ENCODE data around the gene GSTM2.
"Not testable (repeated sequence)": the region's sequence is repeated elsewhere in the genome, so short reads cannot be mapped to it uniquely, and the experiment has no call there.

Gene GSTM2

GRCh38 chr1:109650609-109651008 lies 17.2 kb upstream of the GSTM2 start:
- DNase-seq = no peak

DNA sequence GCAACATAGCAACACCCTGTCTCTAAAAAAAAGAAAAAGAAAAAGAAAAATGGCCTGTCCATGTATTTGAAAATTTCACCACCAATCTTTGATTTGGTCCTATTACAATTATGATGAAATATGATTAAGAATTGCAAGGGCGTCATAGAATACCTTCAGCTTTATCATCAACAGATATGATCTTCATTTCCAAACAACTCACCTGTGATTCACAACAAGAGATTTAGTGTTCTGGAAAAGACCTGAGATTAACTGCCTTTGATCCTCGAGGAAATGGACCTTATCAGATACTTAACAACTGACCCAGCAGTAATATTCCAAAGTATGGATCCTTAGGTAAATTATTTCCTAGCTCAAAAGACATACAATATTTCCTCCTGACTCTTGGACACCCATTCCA lies 15.5 kb upstream of the GSTM2 start:
- no peak for DNase-seq

GRCh38 chr1:109653306-109653705 lies 14.6 kb upstream of the GSTM2 start:
- no peak for DNase-seq

DNA sequence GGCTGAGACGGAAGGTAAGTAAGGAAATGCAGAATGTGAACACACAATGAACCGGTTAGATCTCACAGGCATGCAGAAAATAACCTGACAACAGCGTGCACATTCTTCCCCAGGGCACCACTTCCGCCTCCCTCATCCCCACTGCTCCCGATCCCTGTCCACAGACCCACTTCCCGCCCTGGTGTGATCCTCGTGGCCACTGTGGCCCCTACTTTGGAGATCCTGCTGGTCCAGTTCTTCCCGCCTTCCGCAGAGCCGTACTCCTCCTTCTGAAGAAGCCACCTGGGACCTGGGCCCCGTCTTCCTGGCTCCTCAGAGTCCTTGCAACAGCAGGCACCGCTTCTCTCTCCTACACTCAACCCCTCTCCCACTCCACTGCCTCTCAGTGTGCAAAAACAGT lies 13.3 kb upstream of the GSTM2 start:
- no peak for DNase-seq

DNA sequence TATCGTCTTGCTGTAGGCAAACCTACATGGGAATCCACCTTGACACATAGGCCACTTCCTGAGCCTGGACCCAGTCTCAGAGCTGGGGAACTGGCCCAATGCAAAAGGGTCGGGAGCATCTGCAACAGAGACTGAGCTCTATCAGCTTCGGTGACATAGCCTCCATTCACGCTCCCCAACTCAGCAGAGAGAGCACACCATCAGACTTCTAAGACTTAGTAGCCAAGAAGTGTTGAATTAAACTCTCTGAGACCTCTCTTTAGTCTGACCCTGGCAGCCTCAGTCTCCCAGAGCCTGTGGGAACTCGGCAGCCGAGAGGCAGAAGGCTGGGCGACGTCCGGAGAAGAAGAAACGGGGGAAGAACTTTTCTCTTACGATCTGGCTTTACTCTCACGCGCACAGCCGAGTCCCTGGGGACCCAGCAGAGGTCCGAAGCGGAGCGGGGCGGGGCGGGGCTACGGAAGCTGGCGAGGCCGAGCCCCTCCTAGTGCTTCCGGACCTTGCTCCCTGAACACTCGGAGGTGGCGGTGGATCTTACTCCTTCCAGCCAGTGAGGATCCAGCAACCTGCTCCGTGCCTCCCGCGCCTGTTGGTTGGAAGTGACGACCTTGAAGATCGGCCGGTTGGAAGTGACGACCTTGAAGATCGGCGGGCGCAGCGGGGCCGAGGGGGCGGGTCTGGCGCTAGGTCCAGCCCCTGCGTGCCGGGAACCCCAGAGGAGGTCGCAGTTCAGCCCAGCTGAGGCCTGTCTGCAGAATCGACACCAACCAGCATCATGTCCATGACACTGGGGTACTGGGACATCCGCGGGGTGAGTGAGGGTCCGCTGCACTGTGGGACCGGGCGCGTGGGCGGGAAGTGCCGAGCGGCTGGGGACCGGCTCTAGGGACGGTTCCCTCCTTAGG lies 12.0 kb upstream of the GSTM2 start, which contains the start of gene GSTM4:
Gene GSTM4, plus strand, starts transcription at position 485 of the 905 bp plus-strand sequence. Its CDS starts 291 bp downstream, at position 776.
- DNase-seq = peak; percentile 62

- no peak for DNase-seq
Observed at GRCh38 chr1:109657395-109657794, 10.5 kb upstream of the GSTM2 start.

DNA sequence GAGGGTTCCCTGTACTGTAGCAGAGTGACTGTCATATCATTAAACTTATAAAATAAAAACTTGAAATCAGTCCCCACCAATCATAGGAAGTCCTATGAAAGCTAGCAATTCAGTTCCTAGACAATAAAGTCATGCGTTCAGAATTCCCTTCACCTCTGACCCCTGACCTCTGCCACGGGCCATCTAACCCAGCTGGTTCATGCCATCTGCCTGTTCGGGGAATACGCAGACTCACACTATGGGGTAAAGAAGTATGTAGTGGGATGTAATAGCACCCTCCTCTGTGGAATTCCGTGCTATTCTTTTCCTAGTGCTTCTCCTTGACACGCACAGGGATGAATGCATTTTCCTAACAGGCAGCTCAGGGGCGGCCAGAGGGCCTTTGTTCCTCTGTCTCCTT lies 9.9 kb upstream of the GSTM2 start:
- DNase-seq = no peak

DNA sequence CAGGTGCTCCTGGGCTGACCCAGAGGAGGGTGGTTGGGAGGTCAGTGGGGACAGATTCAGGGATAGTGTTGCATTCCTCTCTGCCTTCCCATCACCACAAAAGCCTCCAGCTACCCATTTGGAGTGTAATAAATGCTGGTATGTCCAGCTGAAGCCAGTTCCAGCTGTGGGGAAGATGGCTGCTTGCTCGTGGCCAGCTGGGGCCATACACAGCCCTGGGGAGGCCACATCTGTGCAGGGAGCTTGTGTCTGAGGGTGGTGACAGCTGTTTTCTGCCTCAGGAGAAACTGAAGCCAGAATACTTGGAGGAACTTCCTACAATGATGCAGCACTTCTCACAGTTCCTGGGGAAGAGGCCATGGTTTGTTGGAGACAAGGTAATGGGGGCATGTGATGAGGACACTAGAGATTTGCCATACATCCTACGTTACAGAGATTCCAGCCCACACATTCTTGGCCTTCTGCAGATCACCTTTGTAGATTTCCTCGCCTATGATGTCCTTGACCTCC lies 9.3 kb upstream of the GSTM2 start:
- DNase-seq = no peak

GRCh38 chr1:109659145-109659544 lies 8.7 kb upstream of the GSTM2 start:
- DNase-seq = no peak

- no peak for DNase-seq
Observed at GRCh38 chr1:109659997-109660690, 7.7 kb upstream of the GSTM2 start.

DNA sequence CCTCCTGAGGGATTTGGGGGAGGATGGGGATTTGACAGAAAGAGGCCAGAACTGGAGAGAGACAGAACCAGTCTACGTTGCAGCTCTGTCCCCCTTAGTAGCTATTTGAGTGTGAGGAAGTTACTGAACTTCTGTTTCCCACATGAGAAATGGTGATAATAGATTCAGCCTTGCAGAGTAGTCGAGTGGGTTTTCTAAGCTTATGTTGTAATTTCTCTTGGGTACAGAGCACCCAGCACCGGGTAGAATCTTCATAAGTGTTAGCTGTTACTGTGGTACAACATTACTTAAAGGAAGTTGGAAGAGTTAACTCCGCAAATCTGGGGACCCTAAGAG lies 7.2 kb upstream of the GSTM2 start:
- not testable (repeated sequence) for DNase-seq

GRCh38 chr1:109661391-109661790 lies 6.5 kb upstream of the GSTM2 start:
- no peak for DNase-seq

DNA sequence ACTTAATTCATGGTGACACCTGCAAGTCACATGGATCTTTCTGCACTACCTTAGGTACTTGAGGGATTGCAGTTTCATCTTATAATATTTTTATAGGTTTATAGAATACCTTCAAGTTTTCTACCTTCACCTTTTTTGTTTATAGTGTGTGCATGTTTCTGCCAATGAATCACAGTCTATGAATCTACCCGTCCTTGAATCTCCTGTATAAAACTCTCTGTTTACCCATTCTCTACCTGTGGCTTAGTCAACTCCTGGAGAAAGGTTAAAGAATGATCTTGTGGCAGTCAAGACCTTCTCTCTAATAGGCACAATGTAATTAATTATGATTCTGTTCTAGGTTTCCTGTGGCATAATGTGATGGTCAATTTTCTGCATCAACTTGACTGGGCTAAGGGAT lies 3.2 kb upstream of the GSTM2 start:
- no peak for DNase-seq

DNA sequence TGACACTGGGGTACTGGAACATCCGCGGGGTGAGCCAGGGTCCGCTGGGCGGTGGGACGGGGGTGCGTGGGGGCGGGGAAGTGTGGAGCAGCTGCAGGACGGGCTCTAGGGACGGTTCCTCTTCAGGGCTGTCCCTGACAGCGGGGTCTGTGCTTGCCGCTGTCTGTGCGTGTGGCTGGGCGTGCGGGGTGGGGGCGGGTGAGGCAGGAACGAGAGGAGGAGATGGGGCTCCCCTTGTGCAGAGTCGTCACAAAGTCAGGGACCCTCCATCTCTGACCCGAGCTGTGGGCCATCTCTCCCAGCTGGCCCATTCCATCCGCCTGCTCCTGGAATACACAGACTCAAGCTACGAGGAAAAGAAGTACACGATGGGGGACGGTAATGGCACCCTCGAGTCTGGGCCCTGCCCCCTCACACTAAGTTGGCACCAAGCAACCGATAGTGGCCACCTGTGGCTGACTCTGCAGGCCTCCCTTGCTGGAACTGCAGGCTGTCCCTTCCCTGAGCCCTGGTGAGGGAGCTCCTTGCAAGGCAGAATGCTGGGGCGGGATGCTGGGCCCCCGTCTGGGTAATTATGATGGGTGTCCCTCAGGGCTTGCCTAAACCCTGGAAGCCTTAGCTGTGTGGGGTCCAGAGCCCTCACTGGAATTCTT lies 392 bp downstream of the GSTM2 start:
- no peak for DNase-seq

- DNase-seq = peak; percentile 10
Observed at GRCh38 chr1:109669246-109669948, 1.5 kb downstream of the GSTM2 start.

GRCh38 chr1:109669949-109670302 lies 2.1 kb downstream of the GSTM2 start:
- DNase-seq = not testable (repeated sequence)

GRCh38 chr1:109671067-109671466 lies 3.2 kb downstream of the GSTM2 start:
- DNase-seq = no peak

GRCh38 chr1:109673861-109674260 lies 6.0 kb downstream of the GSTM2 start:
- DNase-seq = not testable (repeated sequence)

GRCh38 chr1:109676683-109677381 lies 9.0 kb downstream of the GSTM2 start:
- DNase-seq = not testable (repeated sequence)

DNA sequence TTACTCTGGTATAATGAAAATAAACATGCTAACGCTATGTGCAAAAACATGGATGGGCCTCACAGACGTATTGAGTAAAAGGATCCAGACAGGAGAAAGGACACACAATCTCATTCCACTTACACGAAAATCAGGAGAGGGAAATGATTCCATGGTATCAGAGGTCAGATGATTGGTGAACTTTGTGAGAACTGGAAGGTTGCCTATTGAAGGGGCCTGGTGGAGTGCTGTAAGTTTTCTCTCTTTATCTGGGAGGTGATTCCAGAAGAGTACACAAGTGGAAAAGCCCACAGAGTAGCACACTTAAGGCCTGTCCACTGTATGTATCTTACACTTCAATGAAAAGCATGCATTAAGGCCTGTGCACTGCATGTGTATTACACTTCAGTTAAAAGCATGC lies 9.6 kb downstream of the GSTM2 start:
- DNase-seq = no peak

GRCh38 chr1:109678637-109679036 lies 10.8 kb downstream of the GSTM2 start:
- DNase-seq = not testable (repeated sequence)

DNA sequence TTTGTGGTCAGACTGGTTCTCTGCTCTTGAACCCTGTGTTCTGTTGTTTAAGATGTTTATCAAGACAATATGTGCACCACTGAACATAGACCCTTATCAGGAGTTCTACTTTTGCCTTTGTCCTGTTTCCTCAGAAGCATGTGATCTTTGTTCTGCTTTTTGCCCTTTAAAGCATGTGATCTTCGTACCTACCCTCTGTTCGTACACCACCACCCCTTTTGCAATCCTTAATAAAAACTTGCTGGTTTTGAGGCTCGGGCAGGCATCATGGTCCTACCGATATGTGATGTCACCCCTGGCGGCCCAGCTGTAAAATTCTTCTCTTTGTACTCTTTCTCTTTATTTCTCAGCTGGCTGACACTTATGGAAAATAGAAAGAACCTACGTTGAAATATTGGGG lies 16.9 kb downstream of the GSTM2 start:
- DNase-seq = not testable (repeated sequence)
